Measurements from ENCODE around the gene SLC66A1.

Gene SLC66A1

DNA sequence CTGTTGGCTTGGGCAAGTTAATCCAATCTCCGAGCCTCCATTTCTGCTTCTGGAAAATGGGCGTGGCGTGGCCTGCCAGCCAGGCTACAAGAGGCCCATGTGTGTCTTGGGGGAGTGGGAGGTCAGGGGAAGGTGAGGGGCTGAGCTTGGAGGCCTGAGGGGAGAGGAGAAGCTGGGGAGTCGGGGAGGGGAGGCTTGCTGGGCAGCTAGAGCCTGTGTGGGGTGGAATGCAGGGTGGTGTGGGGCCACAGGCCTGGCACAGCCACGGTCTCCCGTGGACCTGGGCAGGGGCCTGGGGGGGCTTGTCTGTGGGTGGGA is 14.6 kb downstream of the SLC66A1 start:
- DNase-seq, result no peak

DNA sequence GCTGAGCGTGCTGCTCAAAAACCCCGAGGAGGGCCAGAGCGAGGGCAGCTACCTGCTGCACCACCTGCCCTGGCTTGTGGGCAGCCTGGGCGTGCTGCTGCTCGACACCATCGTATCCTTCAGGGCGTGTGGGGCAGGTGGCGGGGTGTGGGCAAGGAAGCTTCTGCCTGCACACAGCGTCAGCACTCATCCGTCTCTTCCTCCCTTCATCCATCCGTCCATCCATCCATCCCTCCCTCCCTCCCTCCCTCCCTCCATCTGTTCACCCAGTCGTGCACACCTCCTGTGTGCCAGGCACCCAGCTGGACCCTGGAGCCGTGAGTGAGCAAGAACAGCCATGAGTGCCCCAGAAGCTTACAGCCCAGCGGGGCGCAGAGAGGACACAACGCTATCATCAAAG is 15.2 kb downstream of the SLC66A1 start:
- DNase-seq, result no peak

DNA sequence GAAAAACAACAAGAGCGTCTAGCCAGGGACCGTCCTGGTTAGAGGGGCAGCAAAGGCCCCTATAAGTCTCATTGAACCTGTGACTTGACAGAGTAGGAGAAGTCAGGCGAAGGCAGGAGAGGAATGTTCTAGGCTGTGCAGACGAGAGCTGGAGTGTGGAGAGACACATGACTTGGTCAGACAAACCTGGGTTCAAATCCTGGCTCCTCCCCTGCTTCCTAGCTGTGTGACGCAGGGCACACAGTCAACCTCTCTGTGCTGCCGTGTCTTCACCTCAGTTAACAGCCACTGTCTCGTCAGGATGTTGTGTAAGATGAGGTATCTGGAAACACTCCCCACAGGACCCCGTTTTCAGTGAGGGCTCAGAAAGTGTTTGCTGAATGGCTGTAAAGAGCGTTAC is 15.6 kb downstream of the SLC66A1 start:
- no peak for DNase-seq

DNA sequence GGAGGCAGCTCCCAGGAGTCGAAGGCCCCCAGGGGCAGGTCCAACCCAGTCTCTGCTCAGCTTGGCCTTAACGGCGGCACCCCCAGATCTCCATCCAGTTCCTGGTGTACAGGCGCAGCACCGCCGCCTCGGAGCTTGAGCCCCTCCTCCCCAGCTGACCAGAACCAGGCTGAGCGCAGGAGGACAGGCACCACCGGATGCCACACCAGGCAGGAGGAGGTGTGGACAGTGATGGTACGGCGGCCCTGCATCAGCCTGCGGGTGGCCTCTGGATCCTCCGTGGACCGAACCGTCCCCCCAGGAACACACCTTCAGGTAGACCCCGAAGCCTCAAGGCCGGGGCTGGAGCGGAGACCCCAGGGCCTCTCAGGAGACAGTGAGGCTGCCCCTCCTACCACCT is 16.4 kb downstream of the SLC66A1 start:
- DNase-seq, result no peak

DNA sequence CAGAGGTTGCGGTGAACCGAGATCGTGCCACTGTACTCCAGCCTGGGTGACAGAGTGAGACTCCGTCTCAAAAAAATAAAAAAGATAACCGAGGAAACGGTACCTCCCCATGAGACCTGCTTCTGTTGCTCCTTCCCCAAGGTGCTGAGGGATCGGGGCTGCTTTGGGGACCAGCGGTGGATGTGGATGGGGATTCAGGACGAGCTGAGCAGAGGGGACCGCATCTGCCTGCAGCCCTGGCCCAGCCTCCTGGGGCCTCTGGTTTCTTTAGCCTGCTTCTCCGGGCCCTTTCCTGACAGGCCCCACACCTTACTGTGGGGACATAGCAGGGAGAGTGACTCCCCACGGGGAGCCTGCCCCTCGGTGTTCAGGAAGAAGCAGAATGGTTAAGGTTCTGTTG is 17.1 kb downstream of the SLC66A1 start:
- DNase-seq, result no peak

DNA sequence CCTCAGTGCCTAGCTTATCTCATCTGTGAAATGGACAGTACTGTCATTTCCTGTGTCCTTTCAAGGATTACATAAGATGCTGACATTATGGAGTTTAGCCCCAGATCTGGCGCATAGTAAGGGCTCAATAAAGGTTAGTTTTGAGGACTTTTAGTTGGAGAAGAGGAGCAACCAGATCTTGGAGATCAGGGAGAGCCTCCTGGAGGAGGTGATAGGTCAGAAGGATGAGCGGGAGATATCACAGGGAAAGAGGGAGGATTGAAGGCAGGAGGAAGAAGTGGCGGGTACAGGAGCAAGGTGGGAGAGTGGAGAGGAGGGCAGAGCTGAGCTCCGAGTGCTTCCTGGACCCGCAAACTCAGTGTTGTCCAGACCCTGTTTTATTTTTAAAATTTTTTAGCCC is 17.5 kb downstream of the SLC66A1 start:
- DNase-seq, result no peak

DNA sequence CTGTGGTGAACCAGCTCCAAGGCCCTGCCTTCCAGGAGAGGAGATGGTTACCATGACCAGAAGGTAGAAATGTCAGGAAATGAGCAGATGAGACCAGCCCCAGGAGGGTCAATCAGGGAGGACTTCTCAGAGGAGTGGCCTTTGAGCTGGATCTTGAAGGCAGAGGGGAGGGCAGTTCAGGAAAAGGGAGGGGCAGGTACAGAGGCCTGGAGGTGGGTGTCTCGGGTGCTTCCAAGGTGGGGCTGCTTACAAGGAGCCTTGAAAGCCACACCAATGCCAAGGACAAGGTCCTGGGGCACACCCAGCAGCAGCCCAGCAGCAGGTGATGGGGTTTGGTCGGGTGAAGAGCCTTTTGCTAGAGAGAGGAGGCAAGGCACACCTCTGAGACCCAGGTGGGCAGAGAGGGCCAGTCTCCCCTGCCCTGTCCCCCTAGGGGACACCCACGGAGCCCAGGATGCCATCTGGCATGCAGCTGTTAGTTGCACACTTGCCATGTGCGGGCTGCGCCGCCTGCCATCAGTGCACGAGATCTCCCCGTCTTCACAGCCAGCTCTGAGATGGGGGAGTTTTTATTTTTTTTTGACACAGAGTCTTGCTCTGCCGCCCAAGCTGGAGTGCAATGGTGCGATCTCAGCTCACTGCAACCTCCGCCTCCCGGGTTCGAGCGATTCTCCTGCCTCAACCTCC is 18.5 kb downstream of the SLC66A1 start:
- no peak for DNase-seq

DNA sequence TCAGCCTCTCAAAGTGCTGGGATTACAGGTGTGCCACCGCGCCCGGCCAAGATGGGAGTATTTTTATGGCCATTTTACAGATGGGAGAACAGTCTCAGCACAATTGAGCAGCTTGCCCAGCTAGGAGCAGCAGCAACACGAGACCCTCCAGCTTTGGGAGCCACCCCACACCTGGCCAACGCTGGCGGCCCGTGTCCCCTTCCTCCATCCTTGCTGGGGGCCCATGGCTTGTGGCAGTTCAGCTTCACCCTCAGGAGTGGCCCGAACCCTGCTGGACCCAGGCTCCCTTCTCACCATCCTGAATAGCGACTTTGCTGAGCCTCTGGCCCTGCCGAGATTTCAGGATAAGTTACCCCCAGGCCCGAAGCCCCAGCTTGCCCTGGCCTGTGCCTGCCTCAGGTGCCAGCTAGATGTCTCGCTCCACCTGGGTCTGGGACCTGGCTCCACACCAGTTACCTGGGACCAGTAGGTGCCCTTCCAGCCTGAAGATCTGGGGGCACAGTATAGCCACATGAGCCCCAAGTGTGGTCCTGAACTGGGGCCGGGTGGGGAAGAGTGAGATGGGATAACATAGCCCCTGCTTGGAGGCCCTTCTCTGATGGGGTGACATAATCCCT is 19.2 kb downstream of the SLC66A1 start:
- DNase-seq, result no peak

DNA sequence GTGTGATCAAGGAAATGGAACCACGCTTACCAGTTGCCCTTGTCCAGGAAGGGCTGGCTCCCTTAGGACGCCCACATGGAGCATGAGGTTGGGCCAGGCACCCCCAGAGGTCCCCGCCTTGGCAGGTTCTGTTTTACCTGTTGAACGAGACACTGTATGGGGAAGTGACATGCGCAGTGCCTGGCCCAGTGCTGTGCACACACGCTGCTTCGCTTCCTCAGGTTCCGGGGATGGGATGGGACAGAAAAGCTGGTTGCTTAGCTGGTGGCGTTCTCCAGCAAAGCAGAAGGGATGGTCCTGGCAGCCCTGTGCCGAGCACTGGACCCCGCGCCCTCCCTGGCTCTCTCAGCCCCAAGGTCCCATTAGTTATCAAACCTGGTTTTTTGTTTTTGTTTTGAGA is 20.7 kb downstream of the SLC66A1 start:
- DNase-seq, result no peak

DNA sequence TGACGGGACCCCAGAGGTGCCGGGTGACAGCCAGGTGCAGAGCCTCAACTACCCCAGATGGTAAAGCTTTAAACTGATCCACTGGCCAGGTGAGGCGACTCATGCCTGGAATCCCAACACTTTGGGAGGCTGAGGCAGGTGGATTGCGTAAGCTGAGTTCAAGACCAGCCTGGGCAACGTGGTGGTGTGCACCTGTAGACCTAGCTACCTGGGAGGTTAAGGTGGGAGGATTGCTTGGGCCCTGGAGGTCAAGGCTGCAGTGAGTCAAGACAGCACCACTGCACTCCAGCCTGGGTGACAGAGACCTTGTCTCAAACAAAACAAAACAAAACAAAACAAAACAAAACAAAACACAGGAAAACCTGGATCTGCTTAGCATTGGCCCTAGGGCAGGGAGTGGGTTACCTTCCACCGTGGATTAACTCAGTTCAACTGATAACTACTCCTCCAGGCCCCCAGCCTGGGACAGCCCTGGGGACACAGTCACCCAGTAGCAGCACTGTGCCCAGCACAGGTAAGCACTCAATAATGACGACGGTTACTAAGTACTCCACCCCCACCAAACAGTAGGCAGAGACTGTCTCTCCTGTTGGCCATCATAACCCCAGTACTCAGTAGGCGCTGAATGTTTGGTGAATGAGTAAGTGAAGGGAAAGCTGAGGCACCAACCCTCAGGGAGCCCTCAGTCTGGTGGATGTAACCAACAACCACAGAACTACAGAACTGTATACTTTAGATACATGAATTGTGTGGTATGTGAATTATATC is 21.6 kb downstream of the SLC66A1 start:
- no peak for DNase-seq

DNA sequence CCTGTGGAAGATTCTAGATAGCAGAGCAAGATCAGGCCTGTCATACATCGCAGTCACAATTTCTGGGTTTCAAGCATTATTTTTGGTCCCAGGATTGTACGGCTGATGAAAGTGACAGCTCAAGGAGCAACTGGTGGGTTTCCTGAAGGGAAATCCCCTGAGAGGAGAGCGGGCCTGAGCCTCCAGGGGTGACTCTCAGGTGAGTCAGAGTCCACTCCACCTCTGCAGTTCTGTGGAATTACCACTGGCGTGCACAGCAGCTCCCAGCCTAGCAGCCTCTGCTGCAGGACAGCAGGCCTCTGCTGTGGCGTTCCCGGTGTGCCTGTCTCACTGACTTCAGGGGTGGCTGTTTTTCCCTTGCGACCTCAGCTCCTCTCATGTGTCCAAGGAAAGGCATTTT is 24.4 kb downstream of the SLC66A1 start:
- peak; percentile 55 for DNase-seq

DNA sequence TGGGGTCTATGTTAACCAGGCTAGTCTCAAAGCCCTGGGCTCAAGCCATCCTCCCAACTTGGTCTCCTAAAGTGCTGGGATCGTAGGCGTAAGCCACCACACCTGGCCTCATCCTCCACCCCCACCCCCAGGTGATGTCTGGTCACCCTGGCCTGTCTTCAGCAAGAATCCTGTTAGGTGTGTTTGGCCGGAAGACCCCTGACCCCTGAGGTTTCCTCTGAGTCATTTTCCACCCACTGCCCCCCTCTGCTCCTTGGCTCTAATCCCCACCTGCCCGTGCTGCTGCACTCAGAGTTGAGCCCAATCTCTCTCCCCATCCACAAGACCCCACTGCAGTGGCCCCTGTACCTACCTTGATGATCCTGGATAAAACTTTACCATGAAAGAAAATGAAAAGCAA is 25.2 kb downstream of the SLC66A1 start:
- no peak for DNase-seq

DNA sequence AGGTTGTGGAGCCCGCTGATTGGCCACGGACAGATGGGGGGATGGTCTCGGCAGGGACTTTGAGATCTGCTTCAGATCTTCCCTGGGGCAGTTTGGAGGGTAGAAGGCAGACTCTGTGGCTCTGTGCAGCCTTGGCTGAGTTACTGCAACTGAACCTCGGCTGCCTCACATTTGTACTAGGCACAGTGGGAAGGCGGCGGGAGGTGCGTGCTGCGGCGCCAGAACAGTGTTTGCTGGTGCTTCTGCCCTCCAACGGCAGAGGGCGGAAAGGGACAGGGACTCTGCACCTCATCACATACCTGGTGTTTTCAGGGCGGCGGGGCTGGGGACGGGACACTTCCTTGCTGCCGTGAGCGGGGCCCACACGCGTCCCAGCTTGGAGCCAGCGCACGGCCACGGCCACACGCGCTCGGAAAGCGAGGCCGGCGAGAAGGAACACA is 26.2 kb downstream of the SLC66A1 start:
- DNase-seq, result no peak

DNA sequence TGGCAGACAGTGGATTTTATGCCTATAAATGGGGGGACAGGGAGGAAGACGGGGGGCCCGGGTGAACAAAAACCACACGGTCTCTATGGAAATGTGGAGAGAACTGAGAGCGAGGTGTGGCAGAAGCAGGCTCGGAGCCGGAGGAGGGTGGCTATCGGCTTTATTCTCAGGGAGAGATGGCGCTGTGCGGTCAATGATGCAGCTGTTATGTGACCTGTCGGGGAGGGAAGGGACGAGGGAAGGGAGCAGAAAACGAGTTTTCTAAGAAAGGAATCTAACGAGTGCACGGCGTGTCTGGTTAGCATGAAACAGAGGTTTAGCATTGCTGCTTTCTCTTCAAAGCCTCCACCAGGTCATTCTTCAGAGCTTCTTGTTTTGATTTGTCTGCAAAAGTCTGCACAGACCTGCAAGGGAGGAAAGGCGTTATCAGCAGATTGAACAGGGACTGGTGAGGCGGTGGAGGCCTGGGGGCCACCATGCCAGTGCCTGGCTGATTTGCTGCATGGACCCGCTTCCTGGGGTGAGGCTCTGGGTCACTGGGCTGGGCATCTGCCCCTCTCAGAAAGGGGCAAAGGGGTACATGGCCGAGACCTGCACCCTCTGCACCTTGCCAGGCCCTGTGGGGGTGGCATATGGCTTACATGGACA is 27.2 kb downstream of the SLC66A1 start:
- DNase-seq, result no peak

DNA sequence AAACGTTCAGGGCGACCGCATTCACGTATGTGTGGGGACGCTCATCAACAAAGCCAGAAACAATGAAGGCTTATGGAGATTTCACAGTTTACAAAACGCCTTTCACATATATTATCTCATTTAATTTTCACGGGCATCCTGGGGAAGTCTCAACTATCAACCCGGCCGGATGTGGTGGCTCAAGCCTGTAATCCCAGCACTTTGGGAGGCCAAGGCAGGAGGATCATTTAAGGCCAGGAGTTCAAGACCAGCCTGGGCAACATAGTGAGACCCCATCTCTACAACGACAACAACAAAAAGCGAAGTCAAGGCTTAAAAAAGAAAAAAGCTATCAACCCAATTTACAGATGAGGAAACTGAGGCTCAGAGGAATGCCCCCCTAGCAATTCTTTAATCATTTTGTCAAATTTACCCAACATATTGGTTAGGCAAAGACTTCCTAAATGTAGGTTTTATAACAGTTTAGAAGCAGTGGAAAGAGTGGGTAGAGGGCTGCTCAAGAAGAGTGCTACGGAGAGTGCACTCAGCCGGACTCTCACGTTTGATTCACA is 28.3 kb downstream of the SLC66A1 start:
- no peak for DNase-seq

DNA sequence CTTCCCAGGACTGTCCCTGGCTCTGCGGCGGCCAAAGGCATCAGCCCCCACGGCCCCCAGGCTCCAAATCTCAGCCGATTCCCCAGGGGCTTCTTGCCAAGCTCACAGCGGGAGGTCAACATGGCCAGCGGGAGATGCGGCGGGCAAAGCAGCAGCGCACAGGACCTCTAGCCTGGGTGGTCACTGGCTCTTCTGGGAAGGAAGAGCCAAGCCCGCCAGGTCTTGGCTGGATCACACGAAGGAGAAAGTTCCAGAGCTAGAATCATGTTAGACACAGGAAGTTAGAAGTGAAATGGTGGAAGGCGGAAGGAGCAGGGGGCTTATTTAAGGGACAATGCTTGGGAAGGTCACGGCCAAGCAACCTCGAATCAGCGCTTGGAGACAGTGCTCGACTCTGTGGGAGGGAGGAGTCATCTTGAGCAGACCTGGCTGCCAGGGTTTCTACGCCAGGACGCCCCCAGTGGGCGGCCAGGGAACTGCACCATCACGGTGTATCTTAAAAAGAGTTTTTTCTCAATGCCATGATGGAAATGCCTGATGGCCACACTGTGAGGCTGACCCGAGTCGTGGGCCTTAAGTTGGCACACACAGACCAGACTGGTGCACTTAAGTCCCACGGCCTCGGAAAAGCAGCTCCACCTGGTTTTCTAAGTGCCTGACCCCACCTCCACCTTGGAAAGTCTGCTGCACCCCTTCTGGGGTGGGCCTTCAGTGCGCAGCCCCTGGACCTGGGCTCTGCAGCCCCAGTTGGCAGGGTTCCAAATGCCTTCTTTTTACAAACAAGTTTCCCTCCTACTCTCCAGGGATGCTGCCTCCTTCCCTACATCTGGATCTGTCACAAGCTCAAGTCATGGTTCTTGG is 29.3 kb downstream of the SLC66A1 start:
- DNase-seq, result peak; percentile 86

DNA sequence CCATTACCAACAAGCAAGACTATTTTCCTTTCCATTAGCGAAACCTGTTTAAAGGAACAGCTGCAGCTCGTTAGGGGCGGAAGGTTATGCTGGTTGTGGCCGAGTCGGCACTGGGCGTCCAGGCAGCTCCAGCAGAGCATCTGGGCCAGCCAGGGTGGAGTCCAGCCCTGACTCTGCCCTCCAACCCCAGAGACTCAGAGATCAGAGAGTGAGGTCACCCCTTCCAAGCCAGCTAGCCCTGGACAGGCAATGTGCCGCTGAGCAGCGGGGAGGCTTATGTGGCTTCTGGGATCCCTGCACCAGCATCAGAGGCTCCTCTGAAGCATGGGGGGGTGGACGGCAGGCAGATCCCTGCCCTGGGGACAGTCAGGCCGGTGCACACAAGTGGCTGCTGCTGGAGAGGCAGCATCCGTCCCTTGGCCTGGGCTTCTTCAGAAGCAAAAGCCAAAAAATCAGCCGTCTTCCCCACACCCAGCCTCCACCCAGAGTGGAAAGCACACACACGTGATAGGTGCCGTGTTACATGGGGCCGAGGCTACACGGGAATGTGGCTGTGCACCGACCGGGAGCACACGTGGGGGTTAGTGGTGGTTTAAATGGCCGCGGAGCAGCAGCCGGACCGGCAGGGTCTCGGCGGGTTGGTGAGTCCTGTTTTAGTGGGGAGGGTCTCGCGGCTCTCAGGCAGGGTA is 30.1 kb downstream of the SLC66A1 start:
- peak; percentile 36 for DNase-seq

DNA sequence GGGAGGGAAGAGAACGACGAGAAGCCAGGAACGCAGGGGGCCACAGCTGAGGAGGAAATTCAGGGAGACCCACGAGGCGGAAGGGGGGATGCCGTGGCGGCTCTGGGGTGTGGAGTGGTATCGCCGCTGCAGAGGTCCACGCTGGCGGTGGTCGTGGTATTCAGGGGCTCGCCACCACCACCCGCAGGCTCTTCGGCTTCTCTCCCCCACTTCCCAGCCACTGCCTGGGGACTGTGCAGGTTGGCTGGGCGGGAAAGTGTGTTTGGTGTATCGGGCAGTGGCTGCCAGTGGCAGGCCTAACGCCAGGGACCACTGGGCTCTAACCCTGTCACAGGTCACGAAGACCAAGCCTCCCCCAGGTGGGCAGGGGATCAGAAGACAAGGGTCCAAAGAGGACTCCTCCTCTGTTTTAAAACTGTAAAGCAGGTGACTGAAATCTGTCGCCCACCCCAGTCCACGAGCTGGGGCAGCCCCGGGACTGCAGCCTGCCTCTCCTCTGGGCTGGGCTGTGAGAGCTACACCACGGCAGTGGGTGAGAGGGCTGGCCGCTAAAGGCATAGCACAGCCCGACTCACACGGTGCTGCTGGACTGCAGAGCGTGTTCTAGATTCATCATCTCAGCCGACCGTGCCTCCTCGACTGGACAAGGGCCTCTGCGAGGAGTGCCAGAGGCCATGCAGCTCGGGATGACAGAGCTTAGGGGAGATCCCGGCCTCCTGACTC is 30.9 kb downstream of the SLC66A1 start:
- no peak for DNase-seq

DNA sequence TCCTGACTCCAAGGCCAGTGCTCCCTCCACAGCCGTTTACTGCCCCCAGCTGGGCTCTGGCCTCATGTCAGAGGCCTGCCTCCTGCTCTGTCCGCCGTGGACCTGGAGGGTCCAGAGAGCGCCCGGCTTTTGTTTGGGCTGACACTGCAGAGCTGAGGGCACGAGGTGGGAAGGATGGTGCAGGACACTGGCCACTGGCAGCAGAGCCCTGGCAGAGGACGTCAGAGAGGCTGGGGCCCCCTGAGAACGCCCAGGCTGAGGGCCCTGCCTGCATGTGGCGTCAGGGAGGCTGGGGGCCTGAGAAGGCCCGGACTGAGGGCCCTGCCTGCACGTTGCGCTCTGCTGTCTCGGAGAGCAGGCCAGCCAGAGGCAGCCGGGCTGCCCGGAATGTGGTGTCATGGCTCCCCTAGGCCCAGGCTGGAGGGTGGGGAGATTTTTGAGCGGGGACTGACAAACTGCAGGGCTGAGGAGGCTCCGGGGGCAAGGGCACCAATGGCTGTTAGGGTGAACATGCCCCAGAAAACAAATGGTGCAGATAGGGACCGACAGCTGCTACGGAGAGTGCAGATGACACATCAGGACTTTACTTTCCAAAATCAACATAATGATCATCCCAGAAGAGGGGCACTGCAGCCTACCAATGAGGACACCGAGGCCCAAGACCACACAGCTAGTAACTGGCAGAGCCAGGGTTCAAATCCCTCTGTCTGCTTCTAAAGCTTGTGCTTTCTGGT is 31.7 kb downstream of the SLC66A1 start:
- DNase-seq, result no peak

DNA sequence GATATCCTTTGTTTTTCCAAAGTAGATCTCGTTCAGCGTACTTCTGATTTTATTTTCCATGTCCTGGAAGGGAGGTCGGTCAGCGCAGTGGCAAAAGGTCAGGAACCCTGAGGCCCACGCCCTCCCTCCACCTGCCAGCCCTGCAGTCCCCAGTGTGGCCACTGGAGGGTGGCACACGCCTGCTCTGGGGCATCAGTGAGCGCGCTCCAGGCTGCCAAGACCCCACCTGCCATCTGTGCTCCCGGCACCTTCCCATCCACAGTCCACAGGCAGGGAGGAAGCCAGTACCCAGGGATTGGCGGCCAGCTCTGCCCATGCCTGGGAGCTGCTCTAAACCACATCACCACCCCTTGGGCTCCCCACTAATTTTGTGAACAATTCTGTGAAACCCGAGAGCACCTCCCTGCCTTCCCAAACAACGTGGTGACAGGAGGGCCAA is 32.3 kb downstream of the SLC66A1 start:
- peak; percentile 85 for DNase-seq
